Measurements from ENCODE around the gene ASAP2. TPM values are rescaled to one million over a fixed set of nuclear protein-coding genes. Genes with fewer than 3 reads are reported as not detected.

Gene ASAP2
- total RNA-seq, 1 experiment from 2014 or later: 25.2 TPM

DNA sequence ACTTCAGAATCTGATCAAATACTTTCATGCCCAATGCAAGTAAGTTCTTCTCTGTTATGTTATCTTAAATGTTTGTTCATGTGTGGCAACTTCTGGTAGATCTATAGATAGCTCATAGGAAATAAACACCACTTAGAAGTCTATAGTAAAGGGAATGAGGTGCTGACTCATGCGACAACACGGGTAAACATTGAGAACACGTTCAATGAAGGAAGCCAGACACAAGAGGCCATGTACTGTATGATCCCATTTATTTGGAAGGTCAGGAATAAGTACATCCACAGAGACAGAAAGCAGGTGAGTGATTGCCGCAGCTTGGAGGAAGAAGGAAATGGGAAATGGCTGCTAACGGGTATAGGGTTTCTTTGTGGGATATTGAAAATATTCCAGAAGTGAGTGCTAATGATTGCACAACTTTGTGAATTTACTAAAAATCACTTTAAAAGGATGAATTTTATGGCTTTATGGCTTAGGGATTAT is 121.3 kb downstream of the ASAP2 start:
- Histone ChIP-seq H3K9me3 (ENCODE audit: low read length) (no peaks in the 10 kb centered on the region), H3K4me2 (ENCODE audit: low read length) (no peak overlapping the region), H3K9me2 (replicated peaks; ENCODE audit: low read length) (no peaks in the 10 kb centered on the region), H3K79me2 (ENCODE audit: low read length) (no peaks in the 10 kb centered on the region), H3K27me3 (ENCODE audit: low read length) (no peaks in the 10 kb centered on the region), H3K4me3 (ENCODE audit: low read length) (no peak overlapping the region), H3K4me1 (ENCODE audit: insufficient read depth, low read length) (peaks cover 14% of the 10 kb centered on the region), H4K20me1 (ENCODE audit: low read length) (no peaks in the 10 kb centered on the region), H3F3A (ENCODE audit: low read length, unreplicated experiment) (no peaks in the 10 kb centered on the region), H3K9ac (ENCODE audit: low read length) (no peak overlapping the region), H2AFZ (ENCODE audit: low read length) (no peak overlapping the region), H3K36me3 (ENCODE audit: low read depth, low read length) (peaks cover 46% of the 10 kb centered on the region; the same call in 1 of the 2 replicates), H3K27ac (ENCODE audit: low read length) (no peak overlapping the region; the same call in 1 of the 2 replicates)
- ChIA-PET CTCF (no interaction called here), POLR2A (ENCODE audit: unreplicated experiment) (no interaction called here)
- BruUV-seq (replicated peaks): no TSS peak
- TF ChIP-seq EZH2phosphoT487 (IDR thresholded peaks at IDR 0.05; ENCODE audit: borderline replicate concordance, low read length) (no peak), EZH2 (IDR thresholded peaks at IDR 0.05; ENCODE audit: low read length, unreplicated experiment) (no peak)
- TF ChIP-seq, protein P1, sequence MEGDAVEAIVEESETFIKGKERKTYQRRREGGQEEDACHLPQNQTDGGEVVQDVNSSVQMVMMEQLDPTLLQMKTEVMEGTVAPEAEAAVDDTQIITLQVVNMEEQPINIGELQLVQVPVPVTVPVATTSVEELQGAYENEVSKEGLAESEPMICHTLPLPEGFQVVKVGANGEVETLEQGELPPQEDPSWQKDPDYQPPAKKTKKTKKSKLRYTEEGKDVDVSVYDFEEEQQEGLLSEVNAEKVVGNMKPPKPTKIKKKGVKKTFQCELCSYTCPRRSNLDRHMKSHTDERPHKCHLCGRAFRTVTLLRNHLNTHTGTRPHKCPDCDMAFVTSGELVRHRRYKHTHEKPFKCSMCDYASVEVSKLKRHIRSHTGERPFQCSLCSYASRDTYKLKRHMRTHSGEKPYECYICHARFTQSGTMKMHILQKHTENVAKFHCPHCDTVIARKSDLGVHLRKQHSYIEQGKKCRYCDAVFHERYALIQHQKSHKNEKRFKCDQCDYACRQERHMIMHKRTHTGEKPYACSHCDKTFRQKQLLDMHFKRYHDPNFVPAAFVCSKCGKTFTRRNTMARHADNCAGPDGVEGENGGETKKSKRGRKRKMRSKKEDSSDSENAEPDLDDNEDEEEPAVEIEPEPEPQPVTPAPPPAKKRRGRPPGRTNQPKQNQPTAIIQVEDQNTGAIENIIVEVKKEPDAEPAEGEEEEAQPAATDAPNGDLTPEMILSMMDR (conservative IDR thresholded peaks at IDR 0.05; ENCODE audit: low read depth, low read length): no peak
- peak; percentile 42 for DNase-seq
- ATAC-seq: peak; percentile 79
- intact Hi-C loops (cut with micrococcal nuclease): no loop called here

DNA sequence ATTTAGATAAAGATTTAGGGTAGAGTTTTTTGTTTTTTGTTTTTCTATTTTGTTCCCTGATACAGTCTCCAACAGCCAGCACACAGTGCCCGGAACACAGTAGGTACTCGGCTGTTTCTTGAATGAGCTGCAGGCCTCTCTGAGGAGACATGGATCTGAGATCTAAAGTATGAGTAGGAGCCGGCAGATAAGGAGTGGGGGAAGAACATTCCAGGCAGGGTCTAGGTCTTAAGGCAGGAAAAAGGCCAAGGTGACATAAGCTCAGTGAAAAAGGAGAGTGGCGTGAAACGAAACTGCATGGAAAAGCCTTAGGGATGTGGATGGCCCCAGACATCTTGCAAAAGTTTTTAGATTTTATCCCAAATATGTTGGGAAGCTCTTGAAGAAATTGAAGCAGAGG is 122.3 kb downstream of the ASAP2 start:
- H3K4me1 ChIP-seq (ENCODE audit: insufficient read depth, low read length): peaks cover 23% of the 10 kb centered on the region
- no peak overlapping the region for H2AFZ ChIP-seq (ENCODE audit: low read length)
- TF ChIP-seq EZH2phosphoT487 (IDR thresholded peaks at IDR 0.05; ENCODE audit: borderline replicate concordance, low read length) (no peak), EZH2 (IDR thresholded peaks at IDR 0.05; ENCODE audit: low read length, unreplicated experiment) (no peak)
- TF ChIP-seq, protein P1 (conservative IDR thresholded peaks at IDR 0.05; ENCODE audit: low read depth, low read length): no peak
- no peak for DNase-seq
- H3K27me3 ChIP-seq (ENCODE audit: low read length): no peaks in the 10 kb centered on the region
- CTCF ChIA-PET: no interaction called here
- H3K9me3 ChIP-seq (ENCODE audit: low read length): no peaks in the 10 kb centered on the region
- no peak overlapping the region for H3K4me2 ChIP-seq (ENCODE audit: low read length)
- POLR2A ChIA-PET (ENCODE audit: unreplicated experiment): no interaction called here
- ATAC-seq: no peak
- H3F3A ChIP-seq (ENCODE audit: low read length, unreplicated experiment): no peaks in the 10 kb centered on the region
- H3K27ac ChIP-seq (ENCODE audit: low read length): no peak overlapping the region
- BruUV-seq (replicated peaks): no TSS peak
- H3K9ac ChIP-seq (ENCODE audit: low read length): no peak overlapping the region
- peaks cover 37% of the 10 kb centered on the region; the same call in 1 of the 2 replicates for H3K36me3 ChIP-seq (ENCODE audit: low read depth, low read length)
- H3K4me3 ChIP-seq (ENCODE audit: low read length): no peak overlapping the region
- intact Hi-C loops (cut with micrococcal nuclease): no loop called here
- no peaks in the 10 kb centered on the region for H4K20me1 ChIP-seq (ENCODE audit: low read length)
- no peaks in the 10 kb centered on the region for H3K79me2 ChIP-seq (ENCODE audit: low read length)
- no peaks in the 10 kb centered on the region for H3K9me2 ChIP-seq (replicated peaks; ENCODE audit: low read length)

DNA sequence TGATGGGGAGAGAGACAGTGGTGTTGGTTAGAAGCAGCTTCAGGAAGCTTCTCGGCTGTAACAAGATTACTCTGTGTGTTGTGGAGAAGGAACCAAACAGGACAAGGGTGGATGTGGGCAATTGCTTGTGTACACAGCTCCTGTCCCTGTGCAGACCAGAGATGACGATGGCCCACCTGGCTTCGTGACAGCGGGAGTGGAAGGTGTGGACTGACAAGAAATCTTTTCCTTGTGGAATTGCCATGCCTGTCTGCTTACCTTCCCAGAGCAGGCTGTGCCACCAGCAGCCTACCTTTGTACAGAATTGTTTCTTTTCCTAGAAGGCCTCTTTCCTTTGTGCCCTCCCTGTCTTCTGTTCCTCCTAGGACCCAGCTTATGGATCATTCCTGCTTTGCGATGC is 122.9 kb downstream of the ASAP2 start:
- H3K79me2 ChIP-seq (ENCODE audit: low read length): peaks cover 4% of the 10 kb centered on the region
- H3K4me1 ChIP-seq (ENCODE audit: insufficient read depth, low read length): peaks cover 27% of the 10 kb centered on the region
- H3K36me3 ChIP-seq (ENCODE audit: low read depth, low read length): peaks cover 35% of the 10 kb centered on the region; the same call in 1 of the 2 replicates
- ChIA-PET CTCF (no interaction called here), POLR2A (ENCODE audit: unreplicated experiment) (no interaction called here)
- DNase-seq: no peak
- no peaks in the 10 kb centered on the region for H3K27me3 ChIP-seq (ENCODE audit: low read length)
- no peak overlapping the region for H3K4me3 ChIP-seq (ENCODE audit: low read length)
- intact Hi-C loops (cut with micrococcal nuclease): no loop called here
- no peak overlapping the region for H3K4me2 ChIP-seq (ENCODE audit: low read length)
- no peak overlapping the region for H2AFZ ChIP-seq (ENCODE audit: low read length)
- no TSS peak for BruUV-seq (replicated peaks)
- H3K9ac ChIP-seq (ENCODE audit: low read length): no peak overlapping the region
- no peak for TF ChIP-seq EZH2phosphoT487 (IDR thresholded peaks at IDR 0.05; ENCODE audit: borderline replicate concordance, low read length)
- no peaks in the 10 kb centered on the region for H3F3A ChIP-seq (ENCODE audit: low read length, unreplicated experiment)
- no peaks in the 10 kb centered on the region for H4K20me1 ChIP-seq (ENCODE audit: low read length)
- no peaks in the 10 kb centered on the region for H3K9me3 ChIP-seq (ENCODE audit: low read length)
- no peak overlapping the region for H3K27ac ChIP-seq (ENCODE audit: low read length)
- ATAC-seq: no peak
- no peaks in the 10 kb centered on the region for H3K9me2 ChIP-seq (replicated peaks; ENCODE audit: low read length)
